Left ventricle myocardium superior (tissue), 1 donor: ENCODE data around the gene CREBBP. TPM values are rescaled to one million over a fixed set of nuclear protein-coding genes. Genes with fewer than 3 reads are reported as not detected.

Source experiments
- ATAC-seq: fragments of 200-7000 bp; cut with Tn5 transposase; one replicate; pipeline ENCODE4 v1.9.1; 2020; ENCODE audit warnings: mild to moderate bottlenecking, moderate library complexity
- DNase-seq: peaks from one replicate; pipeline ENCODE4 v3.0.0-alpha.2; 2020
- intact Hi-C: fragments of 100-400 bp; cut with micrococcal nuclease; formaldehyde crosslinking; loops from one replicate; pipeline ENCODE4 v1.11.0; 2022
- total RNA-seq: library from RNA; stranded (reverse); fragmentation: NEBNext Ultra II Directional; extraction: Animal tissue kit (Norgen Biotek cat#: 25700); gene quantifications from one replicate; pipeline ENCODE4 v1.2.1, GENCODE V29; 2021
- donor health status: DM: no; HTN: yes; CAD: no; lungs with severe emphysema.

CREBBP gene
- total RNA-seq, 1 donor from 2014 or later = 40.6 TPM

DNA sequence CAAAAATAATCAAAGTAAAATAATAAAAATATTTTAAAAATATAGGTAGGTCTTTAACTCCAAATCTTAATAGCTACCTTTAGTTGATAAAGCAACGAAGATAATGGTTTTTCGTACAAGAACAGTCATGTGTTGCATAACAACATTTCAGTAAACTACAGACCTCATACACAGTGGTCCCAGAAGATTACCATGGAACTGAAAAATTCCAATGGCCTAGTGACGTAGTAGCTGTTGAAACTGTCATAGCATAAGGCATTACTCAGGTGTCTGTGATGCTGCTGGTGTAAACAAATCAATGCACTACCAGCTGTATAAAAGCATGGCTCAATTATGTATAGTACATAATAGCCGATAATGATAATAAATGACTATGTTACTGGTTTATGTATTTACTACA, 43.9 kb downstream of the CREBBP start:
- ATAC-seq = peak; percentile 45

DNA sequence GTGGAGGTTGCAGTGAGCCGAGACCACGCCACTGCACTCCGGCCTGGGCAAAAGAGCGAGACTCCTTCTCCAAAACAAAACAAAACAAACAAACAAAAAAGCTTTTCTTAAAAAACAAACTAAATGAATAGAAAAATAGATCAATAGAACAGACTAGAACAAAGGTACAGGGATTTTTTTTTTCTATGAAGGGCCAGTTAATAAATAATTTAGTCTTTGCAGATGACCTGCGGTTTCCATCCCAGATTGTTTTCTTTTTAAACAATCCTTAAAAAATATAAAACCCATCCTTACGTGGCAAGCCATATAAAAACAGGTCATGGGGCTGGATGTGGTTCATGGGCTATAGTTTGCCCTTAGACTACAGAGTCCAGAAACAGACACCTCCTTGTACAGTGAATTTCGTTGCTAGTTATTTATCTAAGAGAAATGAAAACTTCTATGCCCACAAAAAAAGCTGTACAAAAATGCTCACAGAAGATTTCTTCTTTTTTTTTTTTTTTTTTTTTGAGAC, 45.4 kb downstream of the CREBBP start:
- DNase-seq (no peak), ATAC-seq (no peak)
- intact Hi-C loops = no loop called here

More for the DNA sequence above, 43.9 kb downstream of the CREBBP start:
- intact Hi-C loops = no loop called here
- DNase-seq = no peak

DNA sequence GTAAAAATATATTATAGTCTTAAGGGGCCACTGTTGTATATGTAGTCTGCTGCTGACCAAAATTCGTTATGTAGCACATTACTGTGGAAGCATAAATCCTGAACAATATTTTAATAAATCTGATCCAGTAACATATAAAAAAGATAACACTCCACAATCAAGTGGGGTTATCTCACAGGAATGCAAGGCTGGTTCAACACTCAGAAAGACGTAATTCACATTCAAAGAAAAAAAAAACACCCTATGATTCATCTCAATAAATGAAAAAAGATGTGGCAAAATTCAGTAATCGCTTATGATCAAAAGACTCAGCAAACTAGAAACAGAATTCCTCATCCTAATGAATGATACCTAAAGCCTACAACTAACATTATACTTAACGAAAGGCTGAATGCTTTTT, 47.8 kb downstream of the CREBBP start:
- ATAC-seq = no peak
- DNase-seq = no peak
- intact Hi-C loops = no loop called here

- intact Hi-C loops = no loop called here
- ATAC-seq (peak; percentile 55), DNase-seq (no peak)
Measured at GRCh38 chr16:3830625-3831254, 49.8 kb downstream of the CREBBP start.

GRCh38 chr16:3829631-3830536, 50.6 kb downstream of the CREBBP start:
- intact Hi-C loops = no loop called here
- ATAC-seq (no peak), DNase-seq (no peak)

DNA sequence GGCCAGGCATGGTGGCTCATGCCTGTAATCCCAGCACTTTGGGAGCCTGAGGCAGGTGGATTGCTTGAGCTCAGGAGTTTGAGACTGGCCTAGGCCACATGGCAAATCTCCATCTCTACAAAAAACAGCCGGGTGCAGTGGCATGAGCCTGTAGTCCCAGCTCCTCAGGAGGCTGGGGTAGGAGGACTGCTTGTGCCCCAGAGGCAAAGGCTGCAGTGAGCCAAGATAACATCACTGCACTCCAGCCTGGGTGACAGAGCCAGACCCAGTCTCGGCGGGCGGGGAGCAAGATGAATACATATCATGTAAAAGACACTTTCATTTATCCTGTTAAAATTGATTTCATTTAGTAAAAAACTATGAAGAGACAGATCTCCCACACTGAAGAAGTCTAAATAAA, 54.6 kb downstream of the CREBBP start:
- DNase-seq = no peak
- intact Hi-C loops = no loop called here
- no peak for ATAC-seq

DNA sequence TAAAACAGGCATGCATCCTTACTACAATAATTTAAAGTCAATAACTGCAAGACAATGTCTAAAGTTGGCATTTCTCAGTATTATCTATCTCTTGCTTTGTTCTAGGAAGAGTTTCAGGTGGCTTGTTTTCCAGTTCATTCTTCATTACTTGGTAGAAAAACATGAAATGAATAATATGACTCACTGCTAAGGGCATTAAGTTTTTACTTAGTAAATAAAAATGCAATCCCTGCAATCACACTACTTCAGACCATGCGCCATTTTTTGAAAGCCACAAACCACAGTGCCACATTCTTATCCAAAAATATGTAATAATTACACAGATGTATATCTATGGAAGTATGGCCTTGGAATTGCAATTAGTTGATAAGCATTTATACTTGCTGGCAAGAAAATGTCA, 55.4 kb downstream of the CREBBP start:
- DNase-seq (no peak), ATAC-seq (no peak)
- intact Hi-C loops = no loop called here

DNA sequence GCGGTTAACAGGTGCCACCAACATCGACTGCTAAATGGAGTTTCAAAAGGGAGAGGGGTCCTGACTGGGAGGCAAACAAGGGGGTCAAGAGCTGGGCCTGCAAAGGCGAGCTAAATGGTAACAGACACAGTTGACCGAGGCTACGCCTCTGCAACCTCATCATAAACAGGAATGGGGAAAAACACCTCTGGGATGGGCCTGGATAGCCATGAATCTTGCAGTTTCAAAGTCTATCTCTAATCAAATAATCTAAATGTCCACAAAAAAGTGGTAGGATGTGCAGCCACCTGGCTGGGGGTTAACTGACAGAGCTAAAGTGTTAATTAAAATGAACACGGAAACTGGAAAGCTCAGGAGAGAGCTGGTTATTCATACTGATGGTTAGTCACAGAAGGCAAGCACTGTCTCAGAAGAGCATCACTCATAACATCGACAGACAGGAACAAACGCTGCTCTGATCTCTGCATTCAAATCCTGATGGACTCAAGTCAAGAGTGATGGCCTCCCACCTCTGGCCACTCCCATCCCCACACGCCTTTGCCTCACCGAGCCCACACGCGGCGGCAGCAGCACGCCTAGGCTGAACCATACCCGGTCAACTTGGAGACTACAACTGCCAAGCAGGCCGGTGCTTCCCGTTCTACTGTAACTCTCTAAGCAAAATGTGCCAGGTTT, 56.3 kb downstream of the CREBBP start:
- no peak for ATAC-seq
- no peak for DNase-seq
- intact Hi-C loops = no loop called here

DNA sequence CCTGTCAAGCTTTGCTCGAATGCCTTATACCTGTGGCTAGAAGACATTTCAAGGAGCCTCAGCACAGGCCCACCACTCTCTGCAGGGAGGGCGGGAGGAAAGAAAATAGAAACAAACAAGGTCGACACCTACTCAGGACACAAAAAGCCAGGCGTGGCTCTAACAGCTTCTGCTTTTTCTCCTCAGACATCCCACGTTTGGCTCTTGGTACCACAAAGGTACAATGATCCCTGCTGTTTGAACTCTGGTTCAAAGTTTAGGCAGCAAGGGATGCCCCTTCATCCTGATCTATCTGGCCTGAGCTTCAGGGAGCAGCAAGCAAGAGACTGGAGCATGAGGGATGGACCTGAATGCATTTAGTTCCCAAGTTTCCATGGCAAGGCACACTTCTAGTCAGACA, 57.1 kb downstream of the CREBBP start:
- intact Hi-C loops = no loop called here
- DNase-seq = no peak
- ATAC-seq = no peak

GRCh38 chr16:3822366-3823045, 58.0 kb downstream of the CREBBP start:
- DNase-seq = no peak
- ATAC-seq = peak; percentile 45
- intact Hi-C loops = no loop called here

DNA sequence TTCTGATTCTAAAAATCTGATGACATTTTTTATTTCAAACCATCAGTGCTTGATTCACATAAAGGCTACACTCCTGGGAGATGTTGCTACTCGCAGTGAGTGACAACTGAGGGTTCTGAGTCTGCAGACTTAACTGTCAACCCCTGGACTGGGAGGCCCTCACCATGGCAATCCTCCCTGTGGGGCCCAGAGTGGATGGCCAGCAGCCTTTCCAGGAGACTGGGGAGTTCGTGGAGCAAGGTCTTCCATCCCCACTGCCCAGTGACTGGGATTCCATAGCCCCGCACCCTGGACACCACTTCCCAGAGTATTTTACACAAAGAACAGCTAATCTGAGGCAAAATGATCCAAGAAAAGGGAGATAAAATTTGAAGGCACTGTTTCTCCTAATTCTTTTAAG, 59.3 kb downstream of the CREBBP start:
- no peak for DNase-seq
- intact Hi-C loops = no loop called here
- no peak for ATAC-seq

DNA sequence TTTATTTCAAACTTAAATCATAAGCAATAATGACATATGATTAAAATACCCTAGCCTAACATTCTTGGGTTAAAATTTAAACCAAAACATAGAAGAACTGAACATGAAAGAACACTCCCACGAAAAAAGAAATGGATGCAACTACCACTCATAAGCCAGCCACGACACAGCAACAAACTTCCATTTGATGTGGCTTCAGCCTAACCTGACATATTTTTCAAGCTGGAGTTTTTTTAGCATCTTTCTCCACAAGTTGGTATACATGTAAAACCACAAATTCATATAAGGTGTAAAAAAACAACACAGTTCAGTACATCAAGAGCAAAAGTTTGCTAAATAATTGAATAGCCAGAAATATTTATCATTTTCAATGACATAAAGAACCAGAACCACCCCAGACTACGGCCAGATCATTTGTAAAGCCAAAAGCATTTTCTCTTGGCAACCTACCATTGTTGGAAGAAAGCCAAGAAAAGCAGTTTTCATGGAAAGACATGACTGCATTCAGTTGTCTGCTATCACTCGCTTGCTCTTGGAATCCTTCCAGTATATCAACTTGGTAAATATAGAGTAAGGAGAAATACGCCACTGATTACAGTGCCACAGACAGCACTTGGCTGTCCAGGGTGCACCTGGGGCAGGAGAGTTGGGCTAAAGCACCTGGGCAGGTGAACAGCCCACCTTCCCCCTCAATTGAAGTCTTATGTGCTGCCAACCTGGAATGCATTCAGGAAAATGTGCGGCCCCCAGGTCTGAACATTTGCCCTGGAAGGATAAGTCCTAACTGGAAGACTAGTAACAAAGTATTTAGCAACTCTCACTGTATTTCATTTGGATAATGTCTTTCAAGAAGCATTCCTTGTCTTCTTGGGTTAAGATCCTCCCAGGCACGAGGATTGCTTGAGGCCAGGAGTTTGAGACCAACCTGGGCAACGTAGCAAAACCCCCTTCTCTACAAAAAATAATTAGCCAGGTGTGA, 60.5 kb downstream of the CREBBP start:
- intact Hi-C loops = no loop called here
- ATAC-seq (peak; percentile 88), DNase-seq (no peak)

DNA sequence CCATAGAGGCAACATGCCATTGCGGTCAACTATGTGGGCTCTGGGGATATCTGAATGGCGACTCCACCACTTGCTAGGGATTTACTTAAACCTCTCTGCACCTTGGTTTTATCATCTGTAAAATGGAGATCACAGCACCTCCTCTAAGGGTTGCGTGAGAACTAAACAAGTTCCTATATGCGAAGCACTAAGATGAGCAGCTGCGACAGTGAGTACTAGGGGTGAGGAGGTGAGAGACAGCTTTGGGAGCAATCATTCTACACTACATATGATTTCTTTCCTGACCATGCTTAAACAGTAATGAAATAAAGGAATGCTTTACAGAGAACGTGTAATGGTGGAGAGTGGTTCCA, 61.4 kb downstream of the CREBBP start:
- ATAC-seq (no peak), DNase-seq (no peak)
- intact Hi-C loops = no loop called here

- no peak for ATAC-seq
- intact Hi-C loops = no loop called here
- no peak for DNase-seq
Measured at GRCh38 chr16:3816326-3816725, 64.2 kb downstream of the CREBBP start.

- intact Hi-C loops = no loop called here
- peak; percentile 65 for ATAC-seq
- DNase-seq = no peak
Measured at GRCh38 chr16:3814755-3815154, 65.8 kb downstream of the CREBBP start.

DNA sequence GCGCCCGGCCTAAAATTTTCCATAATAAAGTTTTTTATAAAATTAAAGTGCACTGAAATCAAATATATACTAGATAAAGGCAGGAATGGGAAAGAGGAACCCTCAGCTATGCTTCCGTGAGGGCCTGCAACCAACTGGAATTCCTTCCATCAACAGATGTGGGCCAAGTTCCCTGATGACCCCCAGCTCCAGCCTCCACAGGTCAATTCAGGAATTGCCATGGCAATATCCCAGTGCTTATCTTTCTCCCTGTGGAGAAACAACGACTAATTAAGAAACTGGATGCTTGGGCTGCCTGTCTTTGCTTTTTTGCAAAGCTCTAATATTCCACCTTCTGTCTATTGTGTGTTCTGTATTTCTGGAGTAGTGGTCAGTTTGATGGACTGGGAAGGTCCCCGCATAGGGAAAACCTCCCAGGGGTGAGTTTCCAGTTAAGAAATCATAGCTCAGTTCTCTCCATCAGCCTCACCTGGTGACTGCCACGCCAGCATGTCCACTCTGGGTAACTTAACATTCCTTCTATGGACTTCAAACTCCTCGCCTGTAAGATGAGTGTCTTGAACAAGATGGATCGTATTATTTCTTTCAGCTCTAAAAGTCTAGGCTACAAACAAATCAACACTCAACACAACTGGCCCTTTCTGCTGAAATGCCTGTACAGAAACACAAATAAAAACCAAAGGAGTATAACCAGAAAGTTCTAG, 67.9 kb downstream of the CREBBP start:
- no peak for ATAC-seq
- intact Hi-C loops = no loop called here

DNA sequence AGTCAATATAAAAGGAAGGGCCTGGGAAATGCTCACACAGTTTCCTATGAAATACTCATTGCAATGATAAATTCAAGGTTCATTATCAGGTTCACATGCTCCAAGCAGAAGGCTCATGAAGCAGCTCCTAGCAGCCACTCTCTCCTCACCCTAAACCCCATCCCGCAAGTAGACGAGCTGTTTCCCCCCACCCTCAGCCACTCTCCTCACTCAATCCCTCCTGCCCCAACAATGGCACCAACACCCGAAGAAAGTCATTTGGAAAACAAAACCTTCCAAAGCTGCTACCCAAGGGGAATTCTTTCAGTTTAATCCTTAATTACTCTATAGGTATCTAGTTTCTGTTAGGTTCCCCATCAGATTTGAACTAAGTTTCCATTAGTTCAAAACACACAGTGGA, 69.7 kb downstream of the CREBBP start:
- intact Hi-C loops = no loop called here

More for the DNA sequence above, 67.9 kb downstream of the CREBBP start:
- no peak for DNase-seq

DNA sequence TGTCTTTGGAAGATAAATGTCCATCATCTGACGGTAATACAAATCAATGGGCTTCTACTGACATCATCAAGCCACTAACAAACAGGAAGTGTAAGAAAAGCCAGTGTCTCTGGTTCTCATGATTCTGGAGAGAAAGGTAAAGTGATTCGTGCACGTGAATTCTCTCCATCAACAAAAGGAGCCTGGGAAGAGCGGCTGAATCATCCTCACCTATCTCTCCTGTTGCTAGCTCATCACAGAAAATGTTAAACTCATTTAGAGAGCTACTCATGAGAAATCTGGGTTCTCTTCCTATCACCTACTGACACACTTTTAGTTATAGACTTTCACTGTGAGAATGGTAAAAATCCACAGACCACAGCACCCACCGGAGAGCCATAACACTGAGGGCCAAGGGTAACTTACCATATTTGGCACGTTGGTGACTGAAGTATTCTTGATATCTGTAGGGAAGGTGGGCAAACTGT, 70.3 kb downstream of the CREBBP start:
- intact Hi-C loops = no loop called here
- ATAC-seq = no peak
- no peak for DNase-seq

More for the DNA sequence above, 69.7 kb downstream of the CREBBP start:
- no peak for DNase-seq
- ATAC-seq = no peak
